Small intestine (tissue), 7 donors: ENCODE data around the gene LRRTM4. TPM values are rescaled to one million over a fixed set of nuclear protein-coding genes. Genes with fewer than 3 reads are reported as not detected.

Source experiments
- DNase-seq, 2 donors: peaks; one replicate each; pipeline versions ENCODE4 v3.0.0 to v3.0.0-alpha.2; 2013
- FAIRE-seq: peaks from 2 replicates; lab custom pipeline; 2012; peaks lifted over from hg19 to GRCh38; lab: Jason Lieb, UNC
- H3K27ac ChIP-seq, 3 donors: one replicate each; pipeline ENCODE4 v1.5.1; 2013; ENCODE audit warnings: low read length in 2 of 3, mild to moderate bottlenecking in 2 of 3, control low read depth in 1 of 3, inconsistent platforms in 1 of 3, low read depth in 1 of 3, moderate library complexity in 1 of 3
- H3K27me3 ChIP-seq, 3 donors: one replicate each; pipeline ENCODE4 v1.6.1; 2013; ENCODE audit warnings: low read length in 3 of 3, inconsistent platforms in 1 of 3; ENCODE audit not compliant: control insufficient read depth in 3 of 3, insufficient read depth in 3 of 3
- H3K36me3 ChIP-seq, 3 donors: one replicate each; pipeline ENCODE4 v1.6.1; 2013; ENCODE audit warnings: low read length in 3 of 3, inconsistent platforms in 1 of 3, low read depth in 1 of 3, mild to moderate bottlenecking in 1 of 3, moderate library complexity in 1 of 3; ENCODE audit not compliant: control insufficient read depth in 3 of 3, insufficient read depth in 2 of 3
- H3K4me1 ChIP-seq, 3 donors: one replicate each; pipeline ENCODE4 v1.6.1; 2013; ENCODE audit warnings: low read length in 2 of 3, inconsistent platforms in 1 of 3, low read depth in 1 of 3, mild to moderate bottlenecking in 1 of 3, moderate library complexity in 1 of 3; ENCODE audit not compliant: control insufficient read depth in 3 of 3, insufficient read depth in 2 of 3
- H3K4me3 ChIP-seq, 3 donors: one replicate each; pipeline ENCODE4 v1.5.1; 2013; ENCODE audit warnings: low read length in 3 of 3, control low read depth in 1 of 3, inconsistent platforms in 1 of 3, low read depth in 1 of 3, mild to moderate bottlenecking in 1 of 3, moderate library complexity in 1 of 3
- H3K9me3 ChIP-seq, 2 donors: one replicate each; pipeline ENCODE4 v1.6.1; 2013; ENCODE audit warnings: low read depth in 1 of 2, low read length in 1 of 2; ENCODE audit not compliant: control insufficient read depth in 2 of 2, insufficient read depth in 1 of 2
- WGBS, 3 donors: extraction: QIAGEN DNeasy Blood & Tissue Kit; methylation state at CpG; one replicate each; pipeline ENCODE4 v1.1.7; 2013; 5-methylcytosine and 5-hydroxymethylcytosine counted together
- polyA plus RNA-seq, 4 donors: library from polyadenylated mRNA; stranded (reverse) in 3 of 4; unstranded in 1 of 4; fragments of 200-250 nt in 3 of 4; fragments of 120-200 nt in 1 of 4; gene quantifications; one replicate each; pipeline versions ENCODE4 v1.2.1 to v1.2.3, GENCODE V29; 2013
- donor health status: healthy with polysubstance abuse.
- donor health status: control.
- donor health status: control.
- donor health status: Bipolar disorder and iron deficiency.
- donor health status: healthy.

Gene LRRTM4
- polyA plus RNA-seq, 4 donors: 0.07 to 0.09 TPM; not detected in 2

- 85 to 88% (median 86%) methylated on average over 6 of the region's 6 CpGs for WGBS, 3 donors
- H3K9me3 ChIP-seq: no peaks in the 10 kb centered on the region
Measured at GRCh38 chr2:77507657-77508056, 14.5 kb downstream of the LRRTM4 start.

GRCh38 chr2:77488141-77488540 is 34.0 kb downstream of the LRRTM4 start:
- DNase-seq: no peak
- Histone ChIP-seq H3K36me3 (no peaks in the 10 kb centered on the region), H3K4me1 (no peaks in the 10 kb centered on the region), H3K4me3 (no peak overlapping the region), H3K9me3 (no peaks in the 10 kb centered on the region), H3K27me3 (no peaks in the 10 kb centered on the region), H3K27ac (no peak overlapping the region)
- FAIRE-seq: no peak
- WGBS, 3 donors: 84 to 92% (median 90%) methylated on average over 7 of the region's 7 CpGs

More at GRCh38 chr2:77507657-77508056, 14.5 kb downstream of the LRRTM4 start:
- no peaks in the 10 kb centered on the region for H3K36me3 ChIP-seq
- DNase-seq (no peak), FAIRE-seq (no peak)
- H3K4me3 ChIP-seq: no peak overlapping the region
- H3K27me3 ChIP-seq: no peaks in the 10 kb centered on the region
- no peaks in the 10 kb centered on the region for H3K4me1 ChIP-seq
- no peak overlapping the region for H3K27ac ChIP-seq

GRCh38 chr2:77487074-77487803 is 34.9 kb downstream of the LRRTM4 start:
- no peaks in the 10 kb centered on the region for H3K9me3 ChIP-seq
- H3K36me3 ChIP-seq: no peaks in the 10 kb centered on the region
- no peaks in the 10 kb centered on the region for H3K27me3 ChIP-seq
- H3K4me3 ChIP-seq: no peak overlapping the region
- no peak overlapping the region for H3K27ac ChIP-seq
- H3K4me1 ChIP-seq: no peaks in the 10 kb centered on the region
- no peak for DNase-seq
- WGBS, 3 donors: 71 to 80% (median 74%) methylated on average over 15 of the region's 15 CpGs
- no peak for FAIRE-seq

GRCh38 chr2:77484026-77484425 is 38.1 kb downstream of the LRRTM4 start:
- no peaks in the 10 kb centered on the region for H3K36me3 ChIP-seq
- H3K4me1 ChIP-seq: no peaks in the 10 kb centered on the region
- no peak for DNase-seq
- no peak overlapping the region for H3K4me3 ChIP-seq
- FAIRE-seq: no peak
- no peaks in the 10 kb centered on the region for H3K27me3 ChIP-seq
- no peaks in the 10 kb centered on the region for H3K9me3 ChIP-seq
- no peak overlapping the region for H3K27ac ChIP-seq

GRCh38 chr2:77479895-77480294 is 42.3 kb downstream of the LRRTM4 start:
- H3K36me3 ChIP-seq: no peaks in the 10 kb centered on the region
- no peaks in the 10 kb centered on the region for H3K4me1 ChIP-seq
- no peaks in the 10 kb centered on the region for H3K27me3 ChIP-seq
- no peak for FAIRE-seq
- no peak overlapping the region for H3K27ac ChIP-seq
- 49 to 66% (median 63%) methylated on average over 3 of the region's 3 CpGs for WGBS, 3 donors
- no peaks in the 10 kb centered on the region for H3K9me3 ChIP-seq
- no peak overlapping the region for H3K4me3 ChIP-seq
- no peak for DNase-seq

- H3K4me3 ChIP-seq: no peak overlapping the region
- no peak overlapping the region for H3K27ac ChIP-seq
- no peaks in the 10 kb centered on the region for H3K9me3 ChIP-seq
- no peak for DNase-seq
- no peaks in the 10 kb centered on the region for H3K36me3 ChIP-seq
- no peaks in the 10 kb centered on the region for H3K27me3 ChIP-seq
- WGBS, 3 donors: 22 to 41% (median 38%) methylated on average over 6 of the region's 6 CpGs
- no peaks in the 10 kb centered on the region for H3K4me1 ChIP-seq
- no peak for FAIRE-seq
Measured at GRCh38 chr2:77479395-77479794, 42.8 kb downstream of the LRRTM4 start.

GRCh38 chr2:77470096-77470495 is 52.1 kb downstream of the LRRTM4 start:
- no peaks in the 10 kb centered on the region for H3K9me3 ChIP-seq
- H3K36me3 ChIP-seq: no peaks in the 10 kb centered on the region
- no peak overlapping the region for H3K4me3 ChIP-seq
- H3K27me3 ChIP-seq: no peaks in the 10 kb centered on the region
- 72 to 78% (median 76%) methylated on average over 3 of the region's 3 CpGs for WGBS, 3 donors
- no peak for FAIRE-seq
- H3K27ac ChIP-seq: no peak overlapping the region
- no peaks in the 10 kb centered on the region for H3K4me1 ChIP-seq
- DNase-seq: no peak

- WGBS, 3 donors: 77 to 80% (median 79%) methylated on average over 4 of the region's 4 CpGs
Measured at GRCh38 chr2:77469106-77469505, 53.1 kb downstream of the LRRTM4 start.

GRCh38 chr2:77459840-77460239 is 62.3 kb downstream of the LRRTM4 start:
- H3K27me3 ChIP-seq: no peaks in the 10 kb centered on the region

More at GRCh38 chr2:77469106-77469505, 53.1 kb downstream of the LRRTM4 start:
- FAIRE-seq (no peak), DNase-seq (no peak)
- no peaks in the 10 kb centered on the region for H3K9me3 ChIP-seq
- H3K27me3 ChIP-seq: no peaks in the 10 kb centered on the region
- H3K4me3 ChIP-seq: no peak overlapping the region
- H3K4me1 ChIP-seq: no peaks in the 10 kb centered on the region
- no peak overlapping the region for H3K27ac ChIP-seq
- H3K36me3 ChIP-seq: no peaks in the 10 kb centered on the region

More at GRCh38 chr2:77459840-77460239, 62.3 kb downstream of the LRRTM4 start:
- DNase-seq: no peak
- WGBS, 3 donors: 51 to 61% (median 53%) methylated on average over 3 of the region's 3 CpGs
- no peaks in the 10 kb centered on the region for H3K4me1 ChIP-seq
- FAIRE-seq: no peak
- H3K36me3 ChIP-seq: no peaks in the 10 kb centered on the region
- H3K9me3 ChIP-seq: no peaks in the 10 kb centered on the region
- no peak overlapping the region for H3K4me3 ChIP-seq
- H3K27ac ChIP-seq: no peak overlapping the region
